Transverse colon (tissue), 3 donors: ENCODE measurements around the gene ELP4.

ENCODE experiments used
- CTCF ChIP-seq, 5 experiments: fragments of 200-600 bp in 3 of 5; fragments of 450-650 bp in 2 of 5; sonication (generic) in 3 of 5; IDR thresholded peaks; 1 replicate in 2 of 5; 2 replicates in 3 of 5; pipeline ENCODE4 v1.5.1; 2016 to 2017; ENCODE audit warnings: antibody characterized with exemption in 5 of 5, inconsistent platforms in 3 of 5, mild to moderate bottlenecking in 2 of 5, moderate library complexity in 1 of 5
- POLR2A ChIP-seq: fragments of 450-650 bp; IDR thresholded peaks from one replicate; pipeline ENCODE4 v1.6.1; 2016; ENCODE audit warnings: antibody characterized with exemption, mild to moderate bottlenecking, moderate library complexity

DNA sequence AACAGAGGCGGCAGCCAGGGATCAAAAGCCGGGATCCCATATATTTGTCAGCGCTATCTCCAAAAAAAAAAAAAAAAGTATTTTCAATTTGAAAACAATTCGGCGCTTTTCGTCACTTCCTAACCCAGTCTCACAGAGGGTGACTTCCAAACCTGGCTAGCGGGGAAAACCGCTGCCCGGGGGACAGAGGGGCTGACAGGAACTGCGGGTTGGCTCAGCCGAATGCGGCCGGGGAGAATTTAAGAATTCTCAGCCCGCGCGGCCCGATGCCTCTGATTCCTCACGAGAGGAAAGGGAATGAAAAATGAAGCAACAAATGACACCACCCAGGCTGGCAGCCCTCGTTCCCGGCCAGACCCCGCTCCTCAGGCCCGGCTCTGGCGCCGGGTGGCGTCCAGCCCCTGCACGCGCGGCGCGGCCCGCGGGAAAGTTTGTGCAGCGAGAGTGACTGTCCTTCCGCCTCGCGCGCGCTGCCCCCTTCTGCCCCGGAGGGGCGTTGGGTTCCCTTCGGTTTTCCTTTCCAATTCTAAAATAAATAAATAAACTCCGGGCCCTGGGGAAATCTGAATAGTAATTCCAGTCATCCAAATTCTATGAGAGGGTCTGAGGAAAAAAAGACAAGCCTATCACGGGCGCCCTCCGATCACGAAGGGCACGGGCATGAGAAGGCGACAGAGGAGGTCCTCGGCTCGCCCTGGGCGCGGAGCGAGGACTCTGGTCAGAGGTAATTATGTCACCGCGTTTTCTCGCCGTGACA is 306.3 kb downstream of the ELP4 start:
- no peak for TF ChIP-seq CTCF (IDR thresholded peaks at IDR 0.05)
- no peak for TF ChIP-seq POLR2A
